ENCODE data around the gene ARHGAP42.

ARHGAP42 gene

GRCh38 chr11:100832829-100833228, 145.7 kb downstream of the ARHGAP42 start:
- TF ChIP-seq EZH2 (IDR thresholded peaks at IDR 0.05; ENCODE audit: borderline replicate concordance, low read length) = no peak
- no peak for TF ChIP-seq CTCF (IDR thresholded peaks at IDR 0.05; ENCODE audit: low read length)

GRCh38 chr11:100833276-100833675, 146.2 kb downstream of the ARHGAP42 start:
- Histone ChIP-seq H3K9me2 (ENCODE audit: low read depth, low read length) (no peaks in the 10 kb centered on the region), H3K36me3 (ENCODE audit: insufficient read depth, low read length) (no peaks in the 10 kb centered on the region), H3K4me2 (ENCODE audit: low read length) (no peak overlapping the region), H4K20me1 (ENCODE audit: insufficient read depth, low read length) (no peaks in the 10 kb centered on the region), H3K27ac (ENCODE audit: low read depth, low read length, poor library complexity, severe bottlenecking) (no peak overlapping the region), H2AFZ (ENCODE audit: low read length) (no peak overlapping the region), H3F3A (ENCODE audit: insufficient read depth, low read length) (no peaks in the 10 kb centered on the region), H3K27me3 (ENCODE audit: insufficient read depth, low read length) (no peaks in the 10 kb centered on the region), H3K79me2 (ENCODE audit: insufficient read depth, low read length) (no peaks in the 10 kb centered on the region), H3K9ac (ENCODE audit: low read length) (no peak overlapping the region), H3K9me3 (ENCODE audit: low read length) (no peaks in the 10 kb centered on the region), H3K4me1 (ENCODE audit: insufficient read depth, low read length, severe bottlenecking) (no peaks in the 10 kb centered on the region), H3K4me3 (ENCODE audit: low read depth, low read length, poor library complexity, severe bottlenecking) (no peak overlapping the region)
- TF ChIP-seq CTCF (IDR thresholded peaks at IDR 0.05; ENCODE audit: low read length) (no peak), EZH2 (IDR thresholded peaks at IDR 0.05; ENCODE audit: borderline replicate concordance, low read length) (no peak)

More at GRCh38 chr11:100832829-100833228, 145.7 kb downstream of the ARHGAP42 start:
- H3K4me3 ChIP-seq (ENCODE audit: low read depth, low read length, poor library complexity, severe bottlenecking) = no peak overlapping the region
- no peaks in the 10 kb centered on the region for H3K36me3 ChIP-seq (ENCODE audit: insufficient read depth, low read length)
- no peak overlapping the region for H3K9ac ChIP-seq (ENCODE audit: low read length)
- no peak overlapping the region for H2AFZ ChIP-seq (ENCODE audit: low read length)
- no peak overlapping the region for H3K4me2 ChIP-seq (ENCODE audit: low read length)
- no peaks in the 10 kb centered on the region for H3K9me2 ChIP-seq (ENCODE audit: low read depth, low read length)
- no peaks in the 10 kb centered on the region for H4K20me1 ChIP-seq (ENCODE audit: insufficient read depth, low read length)
- no peaks in the 10 kb centered on the region for H3K27me3 ChIP-seq (ENCODE audit: insufficient read depth, low read length)
- H3K27ac ChIP-seq (ENCODE audit: low read depth, low read length, poor library complexity, severe bottlenecking) = no peak overlapping the region
- H3F3A ChIP-seq (ENCODE audit: insufficient read depth, low read length) = no peaks in the 10 kb centered on the region
- no peaks in the 10 kb centered on the region for H3K4me1 ChIP-seq (ENCODE audit: insufficient read depth, low read length, severe bottlenecking)
- no peaks in the 10 kb centered on the region for H3K79me2 ChIP-seq (ENCODE audit: insufficient read depth, low read length)
- H3K9me3 ChIP-seq (ENCODE audit: low read length) = no peaks in the 10 kb centered on the region

DNA sequence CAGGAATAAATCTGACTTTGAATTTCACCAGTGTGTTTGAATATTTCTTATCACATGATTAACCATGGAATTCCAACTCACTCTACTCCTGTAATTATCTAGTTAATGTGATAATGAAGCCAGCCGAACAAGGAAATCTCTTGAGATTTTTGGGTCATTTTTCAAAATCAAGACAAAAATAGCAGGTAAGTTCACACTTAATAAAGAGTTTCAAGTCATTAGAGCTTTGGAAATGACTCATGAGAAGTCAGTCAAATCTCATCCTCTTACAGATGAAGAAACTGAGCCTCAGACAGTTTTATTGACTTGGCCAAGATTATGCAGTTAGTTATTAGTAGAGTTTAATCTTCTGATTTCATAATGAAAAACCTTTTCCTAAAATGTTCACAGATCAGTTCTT, 148.8 kb downstream of the ARHGAP42 start:
- no peak overlapping the region for H3K27ac ChIP-seq (ENCODE audit: low read depth, low read length, poor library complexity, severe bottlenecking)
- H3K36me3 ChIP-seq (ENCODE audit: insufficient read depth, low read length) = no peaks in the 10 kb centered on the region
- no peak overlapping the region for H2AFZ ChIP-seq (ENCODE audit: low read length)
- H3K4me1 ChIP-seq (ENCODE audit: insufficient read depth, low read length, severe bottlenecking) = no peaks in the 10 kb centered on the region
- H3K4me2 ChIP-seq (ENCODE audit: low read length) = no peak overlapping the region
- no peaks in the 10 kb centered on the region for H3K9me3 ChIP-seq (ENCODE audit: low read length)
- H3K27me3 ChIP-seq (ENCODE audit: insufficient read depth, low read length) = no peaks in the 10 kb centered on the region
- H3K4me3 ChIP-seq (ENCODE audit: low read depth, low read length, poor library complexity, severe bottlenecking) = no peak overlapping the region
- no peaks in the 10 kb centered on the region for H3F3A ChIP-seq (ENCODE audit: insufficient read depth, low read length)
- no peaks in the 10 kb centered on the region for H3K79me2 ChIP-seq (ENCODE audit: insufficient read depth, low read length)
- no peak overlapping the region for H3K9ac ChIP-seq (ENCODE audit: low read length)
- H3K9me2 ChIP-seq (ENCODE audit: low read depth, low read length) = no peaks in the 10 kb centered on the region
- TF ChIP-seq EZH2 (IDR thresholded peaks at IDR 0.05; ENCODE audit: borderline replicate concordance, low read length) = no peak
- no peak for TF ChIP-seq CTCF (IDR thresholded peaks at IDR 0.05; ENCODE audit: low read length)
- H4K20me1 ChIP-seq (ENCODE audit: insufficient read depth, low read length) = no peaks in the 10 kb centered on the region

All from OCI-LY1 (cell line).